GM21825 (cell line): Measurements from ENCODE around the gene SCAMP2.

ENCODE experiments used
- ATAC-seq: cut with Tn5 transposase; IDR thresholded peaks from one replicate; pipeline ENCODE4 v1.9.1; 2021; ENCODE audit warnings: mild to moderate bottlenecking, moderate library complexity; ENCODE audit not compliant: unreplicated experiment

SCAMP2 gene

DNA sequence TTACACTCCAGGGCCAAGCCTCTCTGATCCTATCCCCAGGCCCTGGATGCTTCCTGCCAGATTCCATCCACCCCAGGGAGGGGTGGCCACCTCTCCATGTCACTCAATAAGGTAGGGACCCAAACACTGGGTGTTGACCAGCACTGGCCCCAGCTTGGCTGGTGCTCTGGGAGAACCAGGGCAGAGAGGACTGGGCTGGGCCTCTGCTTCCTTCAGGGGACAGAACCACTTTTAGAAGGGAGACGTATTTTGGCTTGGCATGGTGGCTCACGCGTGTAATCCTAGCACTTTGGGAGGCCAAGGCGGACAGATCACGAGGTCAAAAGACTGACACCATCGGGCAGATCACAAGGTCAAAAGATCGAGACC, 51.4 kb downstream of the SCAMP2 start:
- no peak for ATAC-seq

DNA sequence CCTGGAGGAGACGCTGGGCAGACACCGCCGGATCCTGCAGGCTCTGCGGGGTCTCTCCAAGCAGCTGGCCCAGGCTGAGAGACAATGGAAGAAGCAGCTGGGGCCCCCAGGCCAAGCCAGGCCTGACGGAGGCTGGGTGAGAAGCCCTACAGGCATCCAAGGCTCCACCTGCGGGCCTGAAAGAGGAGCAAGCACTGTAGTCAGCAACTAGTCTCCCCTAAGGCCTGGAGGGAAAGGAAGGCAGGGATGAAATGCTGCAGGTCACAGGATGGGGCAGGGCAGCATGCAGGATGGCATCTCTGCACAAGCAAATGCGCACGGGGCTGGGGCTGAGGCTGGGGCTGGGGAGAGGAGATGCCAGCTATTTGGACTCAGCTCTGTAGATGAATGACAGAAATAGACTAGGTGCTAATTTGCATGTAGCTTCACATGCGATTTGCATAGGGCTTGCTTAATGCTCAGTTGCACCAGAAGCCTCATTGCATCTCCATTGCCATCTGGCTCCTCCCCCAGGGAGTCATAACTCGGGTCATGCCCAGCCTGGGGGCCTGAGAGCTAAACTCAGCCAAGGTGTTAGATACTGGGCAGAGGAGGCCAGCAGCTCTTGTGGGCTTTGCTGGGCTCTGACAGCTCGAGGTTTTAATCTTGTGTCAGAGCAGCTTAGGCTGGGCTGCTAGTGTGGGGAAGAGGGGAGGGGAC, 51.9 kb downstream of the SCAMP2 start:
- ATAC-seq = peak; percentile 63

DNA sequence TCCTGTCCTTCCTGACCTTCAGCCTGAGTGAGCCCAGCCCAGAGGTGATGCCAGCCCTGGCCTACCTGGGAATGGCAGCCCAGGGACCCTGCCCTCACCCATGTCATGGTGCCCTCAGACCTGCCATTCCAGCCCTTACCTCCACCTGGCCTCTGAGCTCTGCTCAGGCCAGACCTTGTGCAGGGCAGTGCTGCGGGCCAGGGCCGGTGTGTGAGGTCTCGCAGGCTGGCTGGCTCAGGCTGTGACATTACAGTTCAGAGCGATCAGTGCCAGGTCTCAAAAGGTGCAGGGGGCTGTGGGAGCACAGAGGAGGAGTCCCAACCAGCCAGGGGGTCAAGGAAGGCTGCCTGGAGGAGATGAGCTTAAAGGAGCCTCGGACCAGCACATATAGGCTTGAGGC, 53.1 kb downstream of the SCAMP2 start:
- no peak for ATAC-seq

DNA sequence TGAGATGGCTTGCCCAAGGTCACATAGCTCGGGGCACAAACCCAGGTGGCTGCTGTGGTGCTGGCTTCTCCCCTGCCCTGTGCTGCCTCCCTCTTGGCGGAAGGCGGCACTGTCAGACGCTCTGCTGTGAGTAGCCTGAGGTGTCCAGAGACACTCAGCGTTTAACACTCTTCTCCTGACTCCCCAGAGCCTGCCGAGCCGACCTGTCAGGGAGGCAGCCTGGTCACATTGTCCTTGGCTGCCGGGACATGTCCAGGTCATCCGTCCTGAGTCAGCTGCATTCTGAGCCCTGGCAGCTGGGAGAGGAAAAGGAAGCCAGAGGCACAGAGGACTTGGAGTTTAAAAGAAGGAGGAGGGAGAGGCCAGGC, 55.8 kb downstream of the SCAMP2 start:
- no peak for ATAC-seq

DNA sequence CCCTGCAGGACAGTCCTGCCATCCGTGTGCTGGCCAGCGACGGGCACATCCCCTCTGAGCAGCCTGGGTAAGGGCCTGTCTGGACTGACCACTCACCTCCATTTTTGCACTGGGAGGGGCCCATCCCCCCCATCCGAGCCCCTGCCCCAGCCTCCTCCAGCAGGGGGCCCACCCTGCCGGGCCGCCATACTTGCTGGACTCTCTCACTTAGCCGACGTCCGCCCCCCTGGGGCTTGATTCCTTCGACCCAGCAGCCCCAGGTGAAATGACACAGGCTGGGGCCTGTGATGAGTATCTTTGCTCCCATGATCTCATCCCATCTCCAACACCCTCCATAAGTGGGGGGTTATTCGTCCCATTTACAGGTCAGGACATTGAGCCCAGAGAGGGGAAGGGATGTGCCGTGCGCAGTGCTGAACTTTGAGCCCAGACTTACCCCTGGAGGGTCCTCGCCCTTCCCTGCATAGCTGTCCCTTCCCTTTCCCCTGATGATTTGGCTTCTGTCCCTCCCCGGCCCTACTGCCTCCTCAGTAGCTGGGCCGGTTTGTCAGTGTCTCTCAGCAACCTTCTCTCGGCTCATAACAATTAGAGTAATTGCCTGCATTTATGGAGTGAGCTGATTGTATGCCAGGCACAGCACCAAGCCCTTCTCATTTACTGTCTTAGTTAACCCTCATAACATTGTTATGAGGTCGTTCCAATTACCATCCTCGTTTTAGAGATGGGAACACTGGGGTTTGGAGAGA, 56.4 kb downstream of the SCAMP2 start:
- no peak for ATAC-seq

DNA sequence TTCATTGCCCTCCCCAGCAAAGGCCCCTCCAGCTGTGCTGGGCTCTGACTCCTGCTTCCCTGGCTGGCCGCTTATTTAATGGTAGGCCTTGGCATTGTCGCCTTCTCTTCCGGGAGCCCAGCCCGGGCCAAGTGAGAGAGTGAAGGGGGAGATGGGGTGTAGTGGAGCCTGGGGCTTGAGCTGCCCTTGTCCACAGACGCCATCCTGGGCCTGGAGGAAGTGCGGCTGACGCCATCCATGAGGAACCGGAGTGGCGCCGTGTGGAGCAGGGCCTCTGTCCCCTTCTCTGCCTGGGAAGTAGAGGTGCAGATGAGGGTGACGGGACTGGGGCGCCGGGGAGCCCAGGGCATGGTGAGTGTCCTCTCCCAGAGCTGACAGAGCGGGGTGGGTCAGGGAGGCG, 57.2 kb downstream of the SCAMP2 start:
- ATAC-seq = no peak

DNA sequence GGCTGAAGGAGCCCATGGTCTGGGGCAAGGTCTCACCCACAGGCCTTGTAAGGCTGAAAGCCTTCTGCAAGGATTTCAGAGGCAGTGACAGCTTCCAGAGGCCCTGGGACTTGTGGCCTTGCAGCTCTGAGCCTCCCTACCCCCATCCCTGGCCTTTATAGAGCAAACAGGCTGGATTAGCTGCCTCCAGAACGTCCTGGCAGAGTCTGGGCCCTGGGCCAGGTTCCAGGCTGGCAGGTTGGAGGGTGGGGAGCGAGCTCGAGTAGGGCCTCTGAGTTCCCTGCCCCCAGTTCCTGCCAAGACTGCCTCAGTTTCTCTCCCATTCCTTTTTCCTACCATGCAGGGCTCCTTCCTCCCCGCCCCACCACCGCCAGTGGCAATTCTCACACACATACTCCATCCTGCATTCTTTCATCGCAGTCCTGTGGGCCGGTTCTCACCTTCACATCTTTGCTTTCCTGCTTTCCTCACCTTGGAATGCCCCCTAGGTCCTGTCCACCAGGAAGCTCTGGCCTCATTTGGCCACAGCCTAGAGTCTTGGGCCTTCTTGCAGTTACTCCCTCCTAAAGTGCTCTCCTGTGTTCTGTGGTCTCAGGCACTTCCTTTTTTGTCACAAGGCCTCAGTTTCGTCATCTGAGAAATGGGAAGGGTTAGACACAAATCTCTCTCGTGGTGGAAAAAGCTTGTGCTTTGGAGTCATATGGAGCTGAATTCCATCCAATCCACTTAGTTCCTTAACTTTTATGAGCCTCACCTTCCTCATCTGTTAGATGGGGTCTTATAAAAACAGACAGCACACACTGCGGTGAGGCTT, 57.8 kb downstream of the SCAMP2 start:
- ATAC-seq = no peak

DNA sequence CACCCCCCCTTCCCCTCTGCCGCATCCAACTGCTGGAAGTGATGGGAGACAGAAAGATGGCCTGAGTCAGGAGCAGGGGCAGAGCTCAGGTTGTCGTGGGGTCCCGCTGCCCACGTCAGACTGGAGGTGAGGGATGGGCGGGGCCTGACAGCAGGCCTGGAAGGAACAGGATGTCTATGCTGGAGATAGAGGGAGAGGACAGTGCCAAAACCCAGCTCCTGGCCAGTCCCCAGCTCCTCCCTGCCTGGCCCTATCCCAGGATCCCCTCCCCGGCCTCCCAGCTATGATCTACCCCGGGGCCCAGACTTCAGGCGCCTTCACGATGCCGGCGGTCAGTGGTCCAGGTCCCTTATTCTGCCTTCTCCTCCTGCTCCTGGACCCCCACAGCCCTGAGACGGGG, 60.6 kb downstream of the SCAMP2 start, which contains the start of gene LMAN1L:
Gene LMAN1L (plus strand): TSS at position 303 of the 400 bp plus-strand sequence. CDS start 20 bp downstream, at position 323.
- ATAC-seq = no peak

DNA sequence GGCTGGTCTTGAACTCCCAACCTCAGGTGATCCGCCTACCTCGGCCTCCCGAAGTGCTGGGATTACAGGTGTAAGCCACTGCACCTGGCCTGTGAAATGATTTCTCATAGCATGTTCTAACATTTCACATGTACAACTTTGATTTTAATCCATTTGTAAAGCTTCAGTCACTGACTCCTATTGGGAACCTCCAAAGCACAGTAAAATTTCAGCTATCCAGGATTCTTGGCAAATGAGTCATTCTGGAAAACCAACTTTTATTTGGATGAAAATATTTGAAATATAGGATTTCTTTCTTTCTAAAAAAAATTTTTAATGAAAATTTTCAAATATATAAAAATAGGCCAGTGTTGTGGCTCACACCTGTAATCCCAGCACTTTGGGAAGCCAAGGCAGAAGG, 63.2 kb downstream of the SCAMP2 start:
- no peak for ATAC-seq

DNA sequence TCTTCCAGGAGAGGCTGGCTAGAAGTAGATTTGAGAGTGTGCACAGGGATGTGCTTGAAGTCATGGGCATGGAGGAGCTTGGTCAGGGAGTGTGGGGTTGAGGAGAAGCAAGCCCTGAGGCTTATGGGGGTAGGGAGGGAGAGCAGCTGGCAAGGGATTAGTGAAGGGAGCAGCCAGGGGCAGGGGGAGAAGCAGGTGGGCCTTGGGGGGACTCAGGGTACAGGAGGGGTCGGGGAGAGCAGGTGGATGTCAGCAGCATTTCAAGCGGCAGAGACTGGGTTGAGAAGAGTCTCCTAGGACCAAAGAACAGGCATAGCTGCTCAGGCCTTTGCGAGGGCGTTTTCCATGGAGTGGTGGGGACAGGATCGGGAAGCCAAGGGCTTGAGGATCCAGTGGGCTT, 63.9 kb downstream of the SCAMP2 start:
- no peak for ATAC-seq

DNA sequence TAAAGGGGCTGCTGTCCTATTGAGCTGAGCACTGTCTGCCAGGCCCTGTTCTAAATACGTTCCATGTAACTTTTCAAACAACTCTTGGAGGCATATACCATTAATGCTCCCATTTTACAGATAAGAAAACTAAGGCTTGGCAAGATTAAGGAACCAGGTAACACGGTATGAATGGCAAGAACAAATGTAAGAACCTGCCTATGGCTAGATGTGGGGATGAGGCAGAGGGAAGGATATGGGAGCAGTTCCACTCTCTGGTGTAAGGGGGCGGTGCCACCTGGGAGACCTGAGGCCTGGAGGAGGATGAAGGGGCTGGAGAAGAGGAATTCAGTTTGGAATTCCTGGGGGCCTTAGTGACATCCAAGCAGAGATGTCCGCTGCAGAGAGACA, 64.3 kb downstream of the SCAMP2 start:
- ATAC-seq = no peak

DNA sequence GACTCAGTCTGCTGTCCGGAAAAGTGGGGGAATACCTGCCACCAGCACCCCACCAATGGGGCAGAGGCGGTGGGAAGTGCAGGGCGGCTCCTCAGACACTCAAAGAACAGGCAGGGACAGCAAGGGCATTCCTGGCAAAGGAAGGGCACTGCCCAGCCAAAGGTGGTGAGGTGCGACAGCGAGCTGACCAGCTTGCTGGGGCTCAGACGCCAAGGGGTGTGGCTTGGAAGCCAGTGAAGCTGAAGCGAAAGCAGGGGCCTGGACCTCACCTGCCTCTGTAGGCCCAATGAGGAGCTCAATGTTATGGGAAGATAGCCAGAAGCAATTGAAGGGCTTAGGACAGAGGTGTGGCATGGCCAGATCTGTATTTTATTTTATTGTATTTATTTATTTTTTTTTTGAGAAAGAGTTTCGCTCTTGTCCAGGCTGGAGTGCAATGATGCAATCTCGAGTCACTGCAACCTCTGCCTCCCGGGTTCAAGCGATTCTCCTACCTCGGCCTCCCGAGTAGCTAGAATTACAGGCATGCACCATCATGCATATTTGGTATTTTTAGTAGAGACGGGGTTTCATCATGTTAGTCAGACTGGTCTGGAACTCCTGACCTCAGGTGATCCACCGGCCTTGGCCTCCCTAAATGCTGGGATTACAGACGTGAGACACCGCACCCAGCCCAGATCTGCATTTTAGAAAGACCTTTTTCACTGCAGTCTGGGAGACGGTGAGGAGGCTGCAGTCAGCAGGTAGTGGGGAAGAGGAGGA, 64.9 kb downstream of the SCAMP2 start:
- no peak for ATAC-seq

DNA sequence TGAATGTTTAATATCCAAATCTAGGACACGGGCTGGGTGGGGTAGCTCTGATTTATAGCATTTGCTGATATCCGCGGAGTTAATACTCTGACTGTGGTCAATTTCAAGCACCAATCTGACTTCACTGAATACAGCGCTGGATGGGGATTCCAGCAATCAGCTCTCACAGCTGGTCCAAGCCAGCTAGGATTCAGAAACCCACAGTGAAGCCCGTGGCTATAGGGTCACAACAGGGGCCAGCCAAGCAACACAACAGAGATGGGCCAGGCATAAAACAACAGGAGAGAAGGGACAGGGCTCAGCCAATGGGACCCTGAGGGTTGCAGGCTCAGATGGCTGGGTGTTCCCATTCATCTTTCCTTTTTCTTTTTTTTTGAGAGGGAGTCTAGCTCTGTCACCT, 65.9 kb downstream of the SCAMP2 start:
- no peak for ATAC-seq

DNA sequence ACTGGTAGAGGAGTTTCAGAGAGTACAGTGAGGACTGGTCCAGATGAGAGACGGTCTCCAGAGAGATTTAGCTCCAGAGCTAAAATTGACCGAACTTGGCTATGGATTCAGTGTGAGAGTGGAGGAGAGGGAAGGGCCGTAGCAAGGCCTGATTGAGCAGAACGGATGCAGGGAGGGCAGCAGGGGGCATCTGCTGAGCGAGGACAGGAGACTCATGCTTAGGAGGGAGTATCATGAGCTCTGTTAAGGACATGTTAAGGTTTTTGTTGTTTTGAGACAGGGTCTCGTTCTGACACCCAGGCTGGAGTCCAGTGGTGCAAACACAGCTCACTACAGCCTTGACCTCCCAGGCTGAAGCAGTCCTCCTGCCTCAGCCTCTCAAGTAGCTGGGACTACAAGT, 68.2 kb downstream of the SCAMP2 start:
- ATAC-seq = no peak

DNA sequence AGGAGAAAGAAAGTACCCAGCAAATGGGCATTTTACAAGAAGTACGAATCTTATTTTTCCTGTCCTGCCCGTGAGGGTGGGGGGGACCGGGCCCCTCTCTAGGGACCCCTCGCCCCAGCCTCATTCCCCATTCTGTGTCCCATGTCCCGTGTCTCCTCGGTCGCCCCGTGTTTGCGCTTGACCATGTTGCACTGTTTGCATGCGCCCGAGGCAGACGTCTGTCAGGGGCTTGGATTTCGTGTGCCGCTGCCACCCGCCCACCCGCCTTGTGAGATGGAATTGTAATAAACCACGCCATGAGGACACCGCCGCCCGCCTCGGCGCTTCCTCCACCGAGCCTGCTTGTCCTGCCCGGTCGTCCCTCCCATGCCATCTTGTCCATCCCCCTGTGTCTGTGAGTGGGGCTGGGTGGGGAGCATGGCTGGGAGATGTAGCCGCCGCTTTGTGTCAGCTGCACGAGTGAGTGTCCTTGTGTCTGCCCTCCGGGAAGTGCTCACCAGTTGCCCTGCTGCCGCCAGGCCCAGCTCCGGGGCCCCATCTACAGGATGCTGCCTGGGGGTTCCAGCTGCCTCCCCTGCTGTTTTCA, 70.2 kb downstream of the SCAMP2 start:
- ATAC-seq = no peak

DNA sequence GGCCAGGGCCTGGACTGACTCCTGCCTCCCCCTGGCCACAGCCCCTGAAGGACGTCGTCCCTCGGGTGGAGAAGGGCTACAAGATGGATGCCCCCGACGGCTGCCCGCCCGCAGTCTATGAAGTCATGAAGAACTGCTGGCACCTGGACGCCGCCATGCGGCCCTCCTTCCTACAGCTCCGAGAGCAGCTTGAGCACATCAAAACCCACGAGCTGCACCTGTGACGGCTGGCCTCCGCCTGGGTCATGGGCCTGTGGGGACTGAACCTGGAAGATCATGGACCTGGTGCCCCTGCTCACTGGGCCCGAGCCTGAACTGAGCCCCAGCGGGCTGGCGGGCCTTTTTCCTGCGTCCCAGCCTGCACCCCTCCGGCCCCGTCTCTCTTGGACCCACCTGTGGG, 70.9 kb downstream of the SCAMP2 start:
- no peak for ATAC-seq

DNA sequence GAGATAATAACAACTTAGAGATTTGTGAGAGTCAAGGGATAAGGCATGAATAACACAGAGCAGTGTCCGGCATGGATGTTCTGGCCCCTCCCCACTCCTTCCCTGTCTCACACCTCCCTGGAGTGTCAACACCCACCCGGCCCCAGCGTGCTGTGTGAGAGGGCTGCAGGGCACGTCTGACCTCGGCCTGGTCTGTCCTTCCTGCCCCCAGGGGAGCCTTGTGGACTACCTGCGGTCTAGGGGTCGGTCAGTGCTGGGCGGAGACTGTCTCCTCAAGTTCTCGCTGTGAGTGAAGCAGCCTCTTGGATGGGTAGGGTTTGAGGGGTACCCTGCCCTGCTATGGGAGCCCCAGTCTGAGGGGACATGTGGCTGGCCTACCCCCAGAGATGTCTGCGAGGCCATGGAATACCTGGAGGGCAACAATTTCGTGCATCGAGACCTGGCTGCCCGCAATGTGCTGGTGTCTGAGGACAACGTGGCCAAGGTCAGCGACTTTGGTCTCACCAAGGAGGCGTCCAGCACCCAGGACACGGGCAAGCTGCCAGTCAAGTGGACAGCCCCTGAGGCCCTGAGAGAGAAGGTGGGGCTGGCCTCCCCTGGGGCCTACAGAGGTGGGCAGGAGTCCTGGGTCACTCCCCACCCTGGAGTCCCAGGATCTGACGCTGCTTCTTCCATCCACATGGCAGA, 71.7 kb downstream of the SCAMP2 start:
- ATAC-seq = no peak

DNA sequence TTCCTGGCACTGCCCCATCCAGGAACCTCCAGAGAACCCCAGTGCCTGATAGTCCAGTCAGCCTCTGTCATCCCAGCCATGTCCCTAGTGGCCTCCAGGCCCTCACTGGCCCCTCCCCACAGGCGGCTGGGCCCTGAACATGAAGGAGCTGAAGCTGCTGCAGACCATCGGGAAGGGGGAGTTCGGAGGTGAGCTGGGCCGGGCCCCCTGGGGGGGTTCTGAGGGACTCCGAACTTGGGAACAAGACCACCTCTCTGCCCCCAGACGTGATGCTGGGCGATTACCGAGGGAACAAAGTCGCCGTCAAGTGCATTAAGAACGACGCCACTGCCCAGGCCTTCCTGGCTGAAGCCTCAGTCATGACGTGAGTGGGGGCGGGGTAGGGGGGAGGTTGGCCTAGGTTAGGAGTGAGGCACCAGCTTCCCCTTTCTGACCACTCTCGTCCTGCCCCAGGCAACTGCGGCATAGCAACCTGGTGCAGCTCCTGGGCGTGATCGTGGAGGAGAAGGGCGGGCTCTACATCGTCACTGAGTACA, 72.5 kb downstream of the SCAMP2 start:
- ATAC-seq = no peak

DNA sequence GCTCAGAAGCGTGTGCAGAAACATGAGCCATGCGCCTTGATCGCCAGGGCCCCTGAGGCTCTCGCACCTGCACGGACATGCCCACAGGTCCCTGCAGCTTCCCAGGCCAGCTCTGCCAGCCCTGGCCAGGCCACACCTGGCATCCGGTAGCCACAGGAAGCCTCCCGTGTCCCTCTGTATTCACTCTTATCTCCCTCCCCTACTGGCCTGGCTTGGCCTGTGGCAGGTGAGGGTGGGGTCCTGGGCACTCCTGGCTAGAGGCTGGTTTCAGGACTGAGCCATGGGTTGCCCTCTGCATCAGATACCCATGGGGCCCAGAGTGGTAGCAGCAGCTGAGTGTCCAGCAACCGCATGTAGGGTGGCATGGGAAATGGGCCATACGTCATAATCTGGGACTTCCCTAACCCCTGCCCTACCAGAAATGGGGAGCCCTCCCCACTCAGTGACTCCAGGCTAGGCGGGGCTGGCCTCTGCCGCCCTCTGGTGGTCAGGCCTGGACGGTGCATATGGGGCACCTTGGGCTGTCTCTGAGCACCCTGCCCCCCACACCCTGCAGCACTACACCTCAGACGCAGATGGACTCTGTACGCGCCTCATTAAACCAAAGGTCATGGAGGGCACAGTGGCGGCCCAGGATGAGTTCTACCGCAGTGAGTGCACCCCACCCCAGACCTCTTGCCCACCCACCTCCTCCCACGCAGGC, 73.2 kb downstream of the SCAMP2 start:
- ATAC-seq = peak; percentile 59
